Fibroblast of peridontal ligament (primary cell): ENCODE data around the gene SUMO2.
"Not testable (repeated sequence)": the region's sequence is repeated elsewhere in the genome, so short reads cannot be mapped to it uniquely, and the experiment has no call there.

Experiments
- DNase-seq: peaks from one replicate; pipeline ENCODE4 v3.0.0-alpha.2; 2010; ENCODE audit errors: extremely low read depth

SUMO2 gene

DNA sequence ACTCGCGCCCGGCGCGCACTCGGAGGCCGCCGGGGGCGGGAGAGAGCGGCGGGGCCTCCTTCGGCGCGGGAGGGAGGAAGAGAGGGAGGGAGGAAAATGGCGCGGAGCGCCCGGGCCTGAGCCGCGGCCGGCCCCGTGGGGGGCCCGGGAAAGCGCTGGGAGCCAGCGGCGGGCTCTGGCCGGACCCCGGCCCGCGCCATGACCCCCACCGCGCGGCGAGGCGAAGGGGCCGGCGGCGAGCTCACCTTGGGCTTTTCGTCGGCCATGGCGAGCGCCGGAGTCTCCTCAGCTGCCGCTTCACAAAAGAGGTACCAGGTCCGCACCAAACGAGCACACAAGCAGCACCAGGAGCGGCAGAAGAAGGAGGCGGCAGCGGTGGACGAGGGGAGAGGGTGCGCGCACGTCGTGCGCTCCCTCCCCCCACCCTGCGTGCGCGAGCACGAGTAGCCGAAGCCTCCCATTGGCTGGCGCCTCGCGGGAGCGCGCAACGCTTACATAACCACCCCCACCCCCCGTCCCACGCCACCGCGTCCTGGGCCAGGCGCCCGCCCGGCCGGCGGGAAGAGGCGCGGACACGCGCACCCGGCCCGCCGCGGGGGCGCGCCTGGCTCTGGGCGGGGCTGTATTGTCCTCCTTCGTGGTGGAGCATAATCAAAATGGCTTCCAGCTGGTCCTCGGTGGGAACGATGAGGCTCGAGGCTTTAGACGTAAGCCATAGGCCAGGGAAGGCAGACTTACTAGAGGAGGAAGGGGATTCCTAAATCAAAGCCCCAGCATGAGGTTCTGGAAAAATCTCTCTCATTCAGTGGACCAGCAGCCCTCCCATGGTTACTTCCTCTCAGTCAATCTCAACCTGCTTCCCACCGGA, at the start of gene SUMO2:
Gene SUMO2, minus strand, starts transcription at position 391 of the 868 bp plus-strand sequence. Its CDS starts 125 bp downstream, at position 266.
- peak; percentile 92 for DNase-seq

DNA sequence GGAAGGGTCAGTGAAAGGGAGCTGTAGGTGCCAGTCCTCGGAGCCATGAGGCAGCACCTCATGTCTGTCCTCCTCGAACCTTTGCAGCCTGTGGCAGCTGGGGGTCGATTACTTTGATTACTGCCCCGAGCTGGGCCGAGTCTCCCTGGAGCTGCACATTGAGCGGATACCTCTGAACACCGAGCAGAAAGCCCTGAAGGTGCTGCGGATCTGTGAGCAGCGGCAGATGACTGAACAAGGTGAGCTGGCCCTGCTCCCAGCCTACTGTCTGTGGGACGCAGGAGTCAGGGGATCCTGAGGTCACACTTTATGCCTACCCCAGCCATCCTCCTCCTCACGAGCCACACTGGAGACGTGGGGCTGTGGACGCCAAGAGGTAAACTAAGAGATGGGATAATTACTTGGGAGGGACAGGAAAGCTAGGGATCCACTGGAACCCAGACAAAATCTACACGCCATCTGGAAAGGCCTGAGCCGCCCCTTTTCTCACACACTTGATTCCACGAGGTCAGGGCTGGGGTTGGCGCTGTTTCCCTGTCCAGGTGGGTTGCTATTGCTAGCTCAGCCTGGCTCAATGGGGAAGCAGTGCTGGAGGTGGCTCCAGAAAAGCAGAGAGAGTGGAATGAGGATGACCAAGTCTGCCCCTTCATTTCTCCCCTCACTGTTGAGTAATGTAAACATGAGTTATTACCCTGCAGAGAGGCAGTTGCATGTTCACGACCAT, 49.1 kb upstream of the SUMO2 start:
- no peak for DNase-seq

DNA sequence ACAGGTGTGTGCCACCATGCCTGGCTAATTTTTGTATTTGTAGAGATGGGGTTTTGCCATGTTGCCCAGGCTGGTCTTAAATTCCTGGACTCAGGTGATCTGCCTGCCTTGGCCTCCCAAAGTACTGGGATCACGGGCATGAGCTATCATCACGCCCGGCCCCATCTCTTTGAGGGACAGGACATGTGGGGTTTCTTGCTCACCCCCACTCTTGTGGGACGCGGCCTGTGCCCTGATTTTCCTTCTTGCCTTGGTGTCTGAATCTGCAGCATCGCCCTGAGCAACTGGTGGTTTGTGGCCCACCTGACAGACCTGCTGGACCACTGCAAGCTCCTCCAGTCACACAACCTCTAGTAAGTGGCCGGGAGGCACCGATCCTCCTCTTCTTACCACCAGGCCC, 48.3 kb upstream of the SUMO2 start:
- DNase-seq = no peak

DNA sequence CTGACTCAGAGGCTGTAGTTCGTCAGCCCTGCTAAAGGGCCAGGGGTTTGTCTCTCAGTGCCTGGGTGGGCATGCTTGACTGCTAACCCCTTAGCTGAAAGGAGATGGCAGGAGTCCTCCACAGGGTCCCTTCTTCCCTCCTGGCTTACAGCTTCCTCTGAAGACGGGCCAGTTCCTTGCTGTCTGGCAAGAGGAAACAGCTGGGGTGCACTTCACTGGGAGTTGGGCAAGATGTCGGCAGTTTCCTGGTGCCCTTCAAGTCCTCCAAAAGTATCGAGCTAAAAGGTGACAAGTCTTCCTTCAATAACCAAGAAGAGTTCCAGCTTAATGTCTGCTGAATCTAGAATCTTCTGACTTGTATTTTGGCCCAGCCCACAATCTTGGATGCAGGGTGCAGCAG, 46.1 kb upstream of the SUMO2 start:
- no peak for DNase-seq

DNA sequence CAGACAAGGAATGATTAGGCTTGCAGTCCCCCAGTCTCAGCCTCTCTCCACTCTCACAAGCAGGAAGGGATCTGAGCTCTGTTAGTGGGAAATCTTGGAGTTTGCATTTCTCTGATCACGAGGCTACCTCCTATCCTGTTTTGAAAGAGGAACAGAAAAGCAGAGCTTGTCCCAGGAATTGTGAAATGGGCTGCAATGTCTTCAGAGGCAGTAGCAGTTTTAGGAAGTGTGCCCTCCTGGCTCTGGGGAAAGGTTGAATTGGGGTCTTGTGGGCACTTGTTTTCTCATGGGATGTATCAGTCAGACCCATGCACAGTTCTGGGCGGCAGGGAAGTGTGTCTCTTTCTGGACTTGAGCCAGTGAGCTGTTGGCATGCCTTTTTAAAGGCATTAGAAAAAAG, 45.5 kb upstream of the SUMO2 start:
- peak; percentile 57 for DNase-seq

DNA sequence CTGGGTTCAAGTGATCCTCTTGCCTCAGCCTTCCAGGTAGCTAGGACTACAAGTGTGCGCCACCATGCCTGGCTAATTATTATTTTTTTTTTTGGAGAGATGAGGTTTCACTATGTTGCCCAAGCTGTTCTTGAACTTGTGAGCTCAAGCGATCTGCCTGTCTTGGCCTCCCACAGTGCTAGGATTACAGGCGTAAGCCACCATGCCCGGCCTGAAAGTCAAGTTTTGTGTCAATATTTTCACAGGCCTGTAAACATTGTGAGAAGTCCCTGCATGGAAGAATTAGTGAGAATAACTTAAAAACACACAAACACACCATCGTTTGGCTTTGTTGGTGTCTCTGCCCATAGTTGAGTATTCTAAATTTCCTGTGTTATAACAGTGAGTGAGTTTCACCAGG, 45.0 kb upstream of the SUMO2 start:
- no peak for DNase-seq

DNA sequence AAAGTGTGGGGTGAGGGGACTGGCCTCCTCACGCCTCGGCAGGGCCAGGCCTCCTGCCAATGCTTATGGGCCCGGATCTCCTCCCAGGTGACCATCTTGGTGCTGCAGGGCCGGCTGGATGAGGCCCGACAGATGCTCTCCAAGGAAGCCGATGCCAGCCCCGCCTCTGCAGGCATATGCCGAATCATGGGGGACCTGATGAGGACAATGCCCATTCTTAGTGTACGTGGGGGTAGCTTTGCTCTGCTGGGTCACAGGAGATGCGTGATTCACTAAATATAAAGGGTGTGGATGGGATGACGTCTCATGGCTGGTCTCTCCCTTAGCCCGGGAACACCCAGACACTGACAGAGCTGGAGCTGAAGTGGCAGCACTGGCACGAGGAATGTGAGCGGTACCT, 42.3 kb upstream of the SUMO2 start:
- DNase-seq = no peak

DNA sequence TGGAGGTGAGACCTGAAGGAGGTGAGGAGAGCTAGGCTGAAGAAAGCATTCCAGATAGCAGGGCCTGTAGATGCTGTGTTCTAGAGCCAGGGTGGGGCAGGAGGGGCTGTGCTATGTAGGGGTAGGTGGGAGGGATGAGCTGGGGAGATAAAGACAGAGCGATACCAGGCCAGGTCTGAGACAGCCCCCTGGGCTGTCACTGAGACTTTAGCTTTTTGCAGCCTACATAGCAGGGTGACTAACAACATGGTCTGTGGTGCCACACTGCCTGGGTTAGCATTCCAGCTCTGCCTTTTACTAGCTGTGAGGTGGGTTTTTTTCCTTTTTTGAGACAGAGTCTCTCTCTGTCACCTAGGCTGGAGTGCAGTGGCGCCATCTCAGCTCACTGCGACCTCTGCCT, 37.1 kb upstream of the SUMO2 start:
- no peak for DNase-seq

DNA sequence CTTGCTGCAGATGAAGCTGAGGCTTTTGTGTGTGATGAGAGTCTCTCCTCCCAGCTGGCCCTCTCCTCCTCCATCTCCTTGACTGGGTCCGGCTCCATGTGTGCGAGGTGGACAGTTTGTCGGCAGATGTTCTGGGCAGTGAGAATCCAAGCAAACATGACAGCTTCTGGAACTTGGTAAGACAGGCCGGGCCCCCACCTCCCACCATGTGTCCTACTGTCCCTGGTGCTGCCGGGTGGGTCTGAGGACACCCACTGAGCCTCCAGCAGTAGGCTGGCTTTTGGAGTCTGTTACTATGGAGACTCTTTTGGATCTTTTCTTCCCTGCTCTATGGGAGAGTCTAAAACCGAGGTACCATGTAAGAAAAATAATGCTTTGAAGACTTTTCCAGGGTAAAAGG, 35.4 kb upstream of the SUMO2 start:
- no peak for DNase-seq

DNA sequence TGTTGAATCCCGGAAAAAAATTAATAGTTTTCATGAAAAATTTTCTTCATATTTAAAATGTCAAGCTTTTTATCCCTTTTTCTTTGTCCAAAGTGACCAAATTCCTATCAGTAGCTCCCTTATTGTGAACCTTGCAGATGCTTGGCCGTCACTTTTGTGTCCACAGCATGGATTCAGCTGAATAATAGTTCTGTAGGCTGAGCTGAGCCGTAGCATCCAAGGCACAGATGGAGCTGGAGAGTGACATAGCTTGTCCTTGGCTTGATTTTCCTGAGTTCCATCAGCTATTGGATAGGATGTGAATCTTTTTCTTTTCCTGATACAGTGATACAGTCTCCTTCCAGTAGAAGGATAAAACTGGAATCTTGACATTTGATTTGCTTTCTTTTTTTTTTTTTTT, 26.3 kb upstream of the SUMO2 start:
- DNase-seq = no peak

DNA sequence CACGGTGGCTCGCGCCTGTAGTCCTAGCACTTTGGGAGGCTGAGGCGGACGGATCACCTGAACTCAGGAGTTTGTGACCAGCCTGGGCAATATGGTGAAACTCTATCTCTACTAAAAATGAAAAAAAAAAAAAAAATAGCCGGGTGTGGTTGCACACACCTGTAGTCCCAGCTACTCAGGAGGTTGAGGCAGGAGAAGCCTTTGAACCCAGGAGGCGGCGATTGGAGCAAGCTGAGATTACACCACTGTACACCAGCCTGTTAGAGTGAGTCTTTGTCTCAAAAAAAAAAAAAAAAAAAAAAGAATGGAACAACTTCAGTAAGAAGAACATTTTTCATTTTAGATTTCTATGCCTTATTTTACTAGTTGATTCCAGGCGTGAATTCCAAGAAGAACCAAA, 25.4 kb upstream of the SUMO2 start:
- no peak for DNase-seq

DNA sequence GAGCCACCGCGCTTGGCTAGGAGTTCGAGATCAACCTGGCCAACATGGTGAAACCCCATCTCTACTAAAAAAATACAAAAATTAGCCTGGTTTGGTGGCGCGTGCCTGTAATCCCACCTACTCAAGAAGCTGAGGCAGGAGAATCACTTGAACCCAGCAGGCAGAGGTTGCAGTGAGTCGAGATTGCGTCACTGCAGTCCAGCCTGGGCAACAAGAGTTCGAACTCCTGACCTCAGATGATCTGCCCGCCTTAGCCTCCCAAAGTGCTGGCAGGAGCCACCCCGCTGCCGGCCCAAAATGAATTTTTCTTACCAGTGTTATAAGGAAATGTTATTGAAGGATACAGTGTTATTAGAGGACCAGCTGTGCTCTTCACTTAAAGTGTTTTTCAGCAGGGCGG, 25.0 kb upstream of the SUMO2 start:
- no peak for DNase-seq

DNA sequence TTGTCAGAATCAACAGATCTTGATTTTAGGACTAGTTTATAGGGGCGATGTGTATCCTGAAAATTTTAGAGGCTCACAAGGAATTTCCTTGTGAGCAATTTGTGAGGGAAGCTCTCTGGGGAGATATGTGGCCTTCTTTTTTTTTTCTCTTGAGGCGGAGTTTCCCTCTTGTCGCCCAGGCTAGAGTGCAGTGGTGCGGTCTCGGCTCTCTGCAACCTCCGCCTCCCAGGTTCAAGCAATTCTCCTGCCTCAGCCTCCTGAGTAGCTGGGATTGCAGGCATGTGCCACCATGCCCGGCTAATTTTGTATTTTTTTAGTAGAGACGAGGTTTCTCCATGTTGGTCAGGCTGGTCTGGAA, 24.3 kb upstream of the SUMO2 start:
- not testable (repeated sequence) for DNase-seq

DNA sequence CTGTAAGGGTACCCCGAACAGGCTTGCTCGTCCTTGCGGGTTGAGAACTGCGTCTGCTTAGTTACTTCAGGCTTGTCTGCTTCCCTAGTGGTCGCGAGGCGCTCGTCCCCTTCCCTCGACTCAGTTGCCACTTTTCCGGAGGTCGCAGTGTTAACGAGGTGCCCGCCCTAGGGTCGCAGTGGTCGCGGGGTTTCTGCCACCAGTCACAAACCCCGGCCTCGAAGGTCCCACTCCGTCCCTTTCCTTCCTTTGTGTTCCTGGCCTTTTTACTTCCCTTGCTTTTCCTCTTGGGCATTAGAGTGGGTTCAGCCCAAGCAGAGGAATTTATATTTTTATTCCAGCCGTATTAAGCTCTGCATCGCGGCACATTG, 23.0 kb upstream of the SUMO2 start:
- DNase-seq = no peak

DNA sequence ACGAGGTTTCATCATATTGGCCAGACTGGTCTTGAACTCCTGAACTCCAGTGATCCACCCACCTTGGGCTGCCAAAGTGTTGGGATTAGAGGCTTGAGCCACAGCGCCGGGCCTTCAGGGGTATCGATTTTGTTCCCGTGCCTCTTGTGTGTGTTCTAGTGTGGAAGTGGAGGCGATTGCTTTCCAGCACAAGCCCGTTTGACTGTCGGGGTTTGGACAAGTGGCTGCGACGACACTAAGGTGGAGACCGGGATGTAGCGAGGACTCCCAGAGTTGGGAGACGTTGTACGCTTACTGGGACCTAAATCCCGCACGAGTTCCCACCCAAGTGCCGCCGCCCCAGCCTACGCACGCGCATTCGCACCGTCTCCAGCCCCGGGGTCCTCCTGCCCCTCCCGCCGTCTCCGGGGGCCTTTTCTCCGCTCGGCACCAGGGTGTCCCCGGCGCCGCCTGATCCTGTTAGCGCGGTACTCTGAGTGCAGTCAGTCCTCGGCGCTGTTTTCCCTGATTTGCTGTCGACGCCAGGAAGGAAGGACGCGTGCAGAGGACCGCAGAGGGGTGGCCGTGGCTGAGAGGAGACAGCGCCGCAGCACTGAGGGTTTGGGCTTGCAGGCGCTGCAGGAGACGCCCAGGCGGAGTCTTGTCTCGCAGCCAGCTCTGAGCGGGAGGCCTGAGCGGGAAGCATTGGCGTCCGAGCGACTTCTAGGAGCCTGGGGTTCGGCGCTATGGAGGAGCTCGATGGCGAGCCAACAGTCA, 22.5 kb upstream of the SUMO2 start, which contains the start of gene NUP85:
Gene NUP85, plus strand, starts transcription at position 643 of the 756 bp plus-strand sequence. Its CDS starts 83 bp downstream, at position 726.
- DNase-seq = peak; percentile 91

DNA sequence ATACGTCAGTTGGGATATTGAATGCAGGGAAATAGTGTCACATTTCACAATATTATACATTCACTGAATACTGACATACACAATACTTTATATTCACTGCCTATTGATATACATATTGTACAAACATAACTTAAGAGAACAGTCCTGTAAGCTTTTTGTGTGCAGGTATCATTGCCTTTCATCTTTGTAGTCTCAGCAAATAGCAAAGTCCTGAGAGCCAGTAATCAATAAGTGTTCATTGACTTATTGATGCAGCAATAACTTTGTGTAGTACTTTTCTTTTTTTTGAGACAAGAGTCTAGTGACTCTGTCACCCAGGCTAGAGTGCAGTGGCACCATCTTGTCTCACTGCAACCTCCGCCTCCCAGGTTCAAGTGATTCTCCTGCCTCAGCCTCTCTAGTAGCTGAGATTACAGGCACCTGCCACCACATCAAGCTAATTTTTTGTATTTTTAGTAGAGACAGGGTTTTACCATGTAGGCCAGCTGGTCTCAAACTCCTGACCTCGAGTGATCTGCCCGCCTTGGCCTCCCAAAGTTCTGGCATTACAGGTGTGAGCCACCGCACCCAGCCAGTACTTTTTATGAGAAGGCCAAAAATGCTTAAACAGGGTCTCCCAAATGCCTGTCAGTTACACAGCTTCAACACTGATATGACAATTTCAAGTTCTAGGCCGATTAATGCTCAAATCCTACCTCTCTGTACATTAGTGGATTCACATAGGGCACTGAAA, 17.3 kb upstream of the SUMO2 start:
- no peak for DNase-seq

DNA sequence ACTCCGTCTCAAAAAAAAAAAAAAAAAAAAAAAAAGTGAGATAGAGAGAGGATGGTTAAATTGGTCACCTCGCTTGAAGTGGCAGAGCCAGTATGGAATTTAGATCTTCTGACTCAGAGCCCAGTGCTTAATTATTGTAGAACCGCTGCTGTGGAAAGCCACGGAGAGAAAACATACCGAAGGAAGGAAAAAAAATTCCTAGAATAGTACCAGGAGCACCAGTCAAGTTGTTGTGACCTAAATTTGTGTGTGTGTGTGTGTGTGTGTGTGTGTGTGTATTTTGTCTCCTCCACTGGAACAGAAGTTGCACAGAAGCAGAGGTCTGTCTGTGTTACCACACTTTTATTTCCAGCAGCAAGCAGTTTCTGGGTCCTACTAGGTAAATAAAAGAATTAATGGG, 12.1 kb upstream of the SUMO2 start:
- peak; percentile 32 for DNase-seq

DNA sequence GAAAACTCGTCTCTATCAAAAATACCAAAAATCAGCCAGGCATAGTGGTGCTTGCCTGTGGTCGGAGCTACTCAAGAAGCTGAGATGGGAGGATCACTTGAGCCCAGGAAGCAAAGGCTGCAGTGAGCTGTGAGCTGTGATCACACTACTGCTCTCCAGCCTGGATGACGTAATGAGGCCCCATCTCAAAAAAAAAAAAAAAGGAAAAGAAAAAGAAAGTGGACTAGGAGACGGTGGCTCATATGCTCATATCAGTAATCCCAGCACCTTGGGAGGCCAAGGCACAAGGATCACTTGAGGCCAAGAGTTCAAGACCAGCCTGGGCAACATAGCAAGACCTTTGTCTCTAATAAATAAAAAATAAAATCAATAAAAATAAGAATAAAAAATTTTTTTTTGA, 8.8 kb upstream of the SUMO2 start:
- DNase-seq = peak; percentile 64

DNA sequence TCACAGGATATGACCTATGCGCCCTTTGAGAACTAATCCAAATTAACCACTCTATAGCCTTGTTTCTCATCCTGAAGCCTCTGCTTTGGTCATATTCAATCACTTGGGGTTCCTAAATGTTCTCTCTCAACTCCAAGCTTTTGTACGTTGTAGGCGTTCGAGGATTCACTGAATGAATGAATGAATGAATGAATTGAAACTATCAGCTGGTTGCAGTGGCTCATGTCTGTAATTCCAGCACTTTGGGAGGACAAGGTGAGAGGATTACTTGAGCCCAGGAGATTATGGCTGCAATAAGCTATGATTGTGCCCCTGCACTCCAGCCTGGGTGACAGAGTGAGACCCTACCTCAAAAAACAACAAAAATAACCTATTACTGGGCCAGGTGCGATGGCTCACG, 5.9 kb upstream of the SUMO2 start:
- no peak for DNase-seq

DNA sequence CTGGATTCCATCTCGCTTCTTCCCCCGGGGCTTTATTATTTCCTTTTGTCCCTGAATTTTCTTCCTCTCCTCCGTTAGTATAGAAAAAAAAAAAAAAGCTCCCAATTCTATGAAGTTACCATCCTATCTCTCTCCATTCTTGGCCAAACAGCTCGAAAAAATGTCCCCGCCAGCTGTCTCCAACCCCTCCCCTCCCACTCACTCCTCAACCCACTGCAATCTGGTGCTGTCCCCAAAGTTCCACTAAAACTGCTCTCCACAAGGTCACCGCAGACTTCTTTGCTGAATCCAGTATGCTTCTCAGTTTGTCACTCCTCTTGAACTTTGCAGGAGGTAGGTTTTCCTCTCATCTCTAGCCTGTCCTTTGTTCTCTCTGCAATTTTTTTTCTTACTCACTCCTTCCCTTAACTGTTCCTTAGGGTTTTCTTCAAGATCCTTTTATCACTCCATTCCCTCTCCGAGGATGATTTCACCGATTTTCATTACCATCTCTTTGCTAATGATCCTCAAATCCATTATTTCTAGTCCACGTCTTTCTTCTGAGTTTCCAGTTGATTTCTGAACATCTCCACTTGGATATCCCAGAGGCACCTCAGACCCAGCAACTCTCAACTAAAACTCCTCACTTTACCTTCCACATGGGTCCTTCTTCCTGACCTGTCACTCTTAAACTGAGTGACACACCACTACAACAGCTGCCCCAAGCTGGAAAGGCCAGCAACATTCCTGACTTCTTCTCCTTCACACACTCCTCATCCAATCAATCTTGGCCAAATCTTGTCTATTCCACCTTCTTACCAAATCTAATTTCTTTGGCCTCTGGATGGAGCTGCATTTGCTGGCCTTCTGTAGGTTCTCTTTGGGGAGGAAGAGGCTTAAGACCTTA, 1.5 kb upstream of the SUMO2 start:
- no peak for DNase-seq

DNA sequence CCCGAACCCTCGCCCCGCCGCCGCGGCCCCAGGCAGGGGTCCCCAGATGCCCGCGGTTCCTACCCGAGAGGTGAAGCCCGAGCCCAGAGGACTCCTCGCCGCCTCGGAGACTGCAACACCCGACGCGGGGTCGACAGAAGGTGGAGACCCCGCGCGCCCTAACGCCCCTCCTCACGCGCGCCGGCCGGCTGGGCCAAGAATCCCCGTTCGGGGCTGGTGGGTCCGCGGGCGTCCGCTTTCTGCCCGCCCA, 515 bp downstream of the SUMO2 start:
- no peak for DNase-seq
